Choroid plexus epithelial cell (primary cell): ENCODE results near the gene CEP72.
"Not testable (repeated sequence)": the region's sequence is repeated elsewhere in the genome, so short reads cannot be mapped to it uniquely, and the experiment has no call there.

ENCODE experiments used
- DNase-seq: peaks from one replicate; pipeline ENCODE4 v3.0.0-alpha.2; 2010; ENCODE audit warnings: low read depth
- H3K4me3 ChIP-seq: 2 replicates; pipeline ENCODE4 v1.5.1; 2011; ENCODE audit warnings: low read depth, mild to moderate bottlenecking, control low read depth, low read length, moderate library complexity
- CTCF ChIP-seq: conservative IDR thresholded peaks from 2 replicates; pipeline ENCODE4 v1.5.1; 2011; ENCODE audit warnings: low read depth, mild to moderate bottlenecking, control low read depth, inconsistent platforms, low read length, moderate library complexity

Gene CEP72

DNA sequence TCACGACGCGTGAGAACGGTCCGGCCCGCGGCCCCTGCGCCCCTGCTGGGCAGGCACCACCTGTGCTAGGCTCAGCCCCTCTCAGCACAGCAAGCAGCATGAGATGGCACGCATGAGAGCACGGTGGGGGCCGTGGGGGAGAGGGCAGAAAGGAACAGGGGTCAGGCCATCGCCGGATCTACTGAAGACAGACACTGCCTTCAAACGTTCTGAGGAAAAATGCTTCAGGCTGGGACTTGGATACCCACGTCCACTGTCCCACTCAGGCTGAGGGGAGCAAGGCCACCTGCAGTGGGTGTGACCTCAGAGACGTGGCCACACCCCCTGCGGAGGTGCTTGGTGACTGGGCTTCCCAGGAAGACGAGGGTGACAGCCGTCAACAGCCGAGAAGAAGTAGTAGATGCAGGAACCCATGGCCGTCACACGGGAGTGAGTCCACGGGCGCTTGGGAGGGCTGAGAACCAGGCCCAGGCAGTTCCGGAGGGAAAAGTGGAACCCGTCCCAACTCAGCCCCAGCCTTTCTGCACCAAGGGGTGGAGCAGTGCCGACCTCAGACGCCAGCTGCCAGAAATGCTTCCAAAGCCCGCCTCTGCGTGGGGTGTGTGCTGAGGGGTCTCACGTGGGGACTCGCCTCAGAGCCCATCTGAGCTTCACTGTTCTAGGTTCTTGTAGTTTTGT, 68.1 kb downstream of the CEP72 start:
- H3K4me3 ChIP-seq, DNase-seq: not testable (repeated sequence)

DNA sequence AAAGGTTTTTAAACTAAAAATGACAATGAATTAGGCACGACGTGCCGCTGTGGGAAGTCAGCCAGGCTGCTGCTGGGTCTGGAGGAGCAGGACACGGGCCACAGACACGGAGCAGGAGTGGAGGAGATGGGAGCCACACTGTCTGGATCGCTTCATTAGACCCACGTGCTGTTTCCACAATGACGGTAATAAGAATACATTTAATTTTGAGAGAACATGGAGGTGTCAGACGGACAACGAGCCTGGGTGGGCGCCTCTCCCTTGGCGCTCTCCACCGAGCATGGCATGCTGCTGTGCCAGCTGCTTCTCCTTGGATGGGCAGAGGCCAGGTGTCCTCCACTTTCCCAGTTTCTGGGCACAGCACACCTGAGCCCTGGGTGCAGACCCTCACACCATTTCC, 68.7 kb downstream of the CEP72 start:
- not testable (repeated sequence) for H3K4me3 ChIP-seq, DNase-seq

DNA sequence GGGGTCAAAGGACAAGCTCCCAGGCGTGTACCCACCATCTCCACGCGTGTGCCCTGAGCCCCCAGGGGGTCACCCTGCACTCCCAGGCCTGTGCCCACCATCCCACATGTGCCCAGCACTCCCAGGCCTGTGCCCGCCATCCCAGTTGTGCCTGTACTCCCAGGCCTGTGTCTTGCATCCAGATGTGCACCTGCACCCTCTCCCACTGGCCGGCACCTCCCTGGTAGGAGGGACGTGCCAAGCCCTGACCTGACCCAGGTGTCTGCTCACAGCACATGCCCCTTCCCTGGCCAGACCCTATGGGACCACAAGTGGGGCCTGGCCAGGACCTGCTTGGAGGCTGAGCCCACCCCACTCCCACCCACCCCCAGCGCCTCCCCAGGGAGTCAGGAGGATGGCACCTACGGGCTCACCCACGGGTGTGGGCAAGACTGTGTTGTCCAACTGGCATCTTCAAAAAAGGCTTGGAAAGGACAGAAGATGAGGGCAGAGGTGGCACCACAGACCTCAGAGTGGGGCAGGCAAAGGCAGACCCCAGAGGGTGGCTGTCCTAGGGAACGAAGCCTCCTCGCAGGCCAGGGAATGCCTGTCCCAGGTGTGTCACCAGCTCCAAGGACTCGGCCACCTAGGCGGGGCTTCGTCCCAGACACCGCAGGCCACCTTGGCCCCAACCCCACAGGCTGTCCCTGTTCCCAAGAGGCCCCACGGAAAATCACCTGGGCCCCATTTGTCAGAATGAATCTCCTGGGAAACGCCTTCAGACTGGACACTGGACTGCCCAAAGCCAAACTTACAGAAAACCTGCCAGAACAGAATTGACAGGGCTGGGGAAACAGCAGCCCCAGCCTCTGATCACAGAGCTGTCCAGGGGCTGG, 69.4 kb downstream of the CEP72 start:
- DNase-seq, H3K4me3 ChIP-seq: not testable (repeated sequence)

GRCh38 chr5:682216-682615, 70.1 kb downstream of the CEP72 start:
- H3K4me3 ChIP-seq, DNase-seq: not testable (repeated sequence)

DNA sequence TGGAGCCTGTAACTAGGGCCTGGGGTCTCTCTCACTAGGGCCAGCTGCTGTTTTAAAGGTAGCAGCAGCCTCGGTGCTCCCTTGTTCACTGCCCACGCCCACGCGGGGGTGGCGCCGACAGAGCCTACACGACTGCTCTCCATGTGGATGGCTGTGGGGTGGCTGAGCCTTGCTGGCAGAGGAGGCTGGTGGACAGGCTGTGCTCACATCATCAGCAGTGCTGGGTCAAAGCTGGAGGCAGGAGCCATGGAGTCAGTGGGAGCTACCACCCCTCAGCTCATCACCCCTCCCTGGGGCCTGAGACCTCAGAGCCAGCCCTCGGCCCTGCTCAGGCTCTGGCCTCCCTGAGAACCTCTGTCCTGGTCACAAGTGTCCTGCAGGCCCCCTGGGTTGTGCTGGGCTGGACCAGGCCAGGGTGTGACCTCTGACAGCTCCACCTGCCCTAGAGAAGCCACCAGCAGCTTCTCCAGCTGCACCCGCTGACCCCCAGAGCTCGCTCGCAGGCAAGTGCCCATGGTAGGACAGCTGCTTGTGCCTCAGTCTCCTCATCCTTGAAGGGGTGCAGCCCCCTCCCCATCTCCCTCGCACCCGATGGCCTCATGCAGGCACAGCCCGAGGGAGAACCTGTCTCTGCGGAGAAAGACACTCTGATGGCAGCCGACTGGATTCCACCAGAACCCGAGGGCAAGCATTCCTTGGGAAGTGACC, 70.7 kb downstream of the CEP72 start:
- not testable (repeated sequence) for DNase-seq, H3K4me3 ChIP-seq

DNA sequence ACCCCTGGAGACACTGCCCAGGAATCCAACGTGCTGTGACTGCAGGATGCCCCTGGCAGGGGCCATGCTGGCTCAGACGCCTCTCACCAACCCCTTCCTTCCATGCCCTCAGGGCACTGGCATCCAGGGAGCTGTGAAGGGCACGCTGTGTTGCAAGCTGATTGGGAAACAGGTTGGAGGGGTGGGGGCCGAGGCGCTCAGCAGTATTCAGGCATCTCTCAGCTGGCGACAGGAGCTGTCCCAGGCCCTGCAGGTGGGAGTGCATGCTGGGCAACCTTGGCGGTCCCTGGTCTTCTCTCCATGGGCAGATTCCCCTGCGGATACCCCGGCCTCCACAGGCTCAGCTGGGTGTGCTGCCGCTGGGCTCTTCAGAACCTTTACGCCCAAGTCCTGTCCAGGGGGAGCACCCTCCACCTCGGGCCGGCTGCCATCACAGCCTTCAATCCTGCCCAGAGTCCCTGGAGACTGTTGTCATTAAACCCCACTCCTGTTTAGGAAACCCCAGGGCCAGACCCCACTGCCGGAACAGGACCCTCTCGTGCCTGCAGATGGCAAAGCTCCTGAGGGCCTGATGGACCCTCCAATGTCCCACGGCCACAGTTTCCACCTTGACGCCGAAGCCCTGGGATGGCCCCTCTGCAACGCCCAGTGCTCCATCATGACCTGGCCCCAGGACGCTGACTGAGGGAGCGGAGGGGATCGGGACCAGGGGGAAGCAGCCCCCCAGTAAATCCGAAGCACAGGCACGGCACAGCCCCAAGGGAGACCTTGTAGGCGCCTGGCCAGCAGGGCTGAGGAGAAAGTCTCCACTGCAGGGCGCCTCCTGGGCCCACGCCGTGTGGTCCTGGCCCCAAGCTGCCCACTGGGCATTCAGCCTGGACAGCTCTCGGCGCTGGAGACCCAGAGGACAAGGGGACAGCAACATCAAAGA, 71.7 kb downstream of the CEP72 start:
- DNase-seq: no peak
- no peak for TF ChIP-seq CTCF
- H3K4me3 ChIP-seq: no peak overlapping the region

- H3K4me3 ChIP-seq: no peak overlapping the region
- no peak for DNase-seq
- TF ChIP-seq CTCF: no peak
These were observed 72.6 kb downstream of the CEP72 start for GRCh38 chr5:684751-685216.

- no peak overlapping the region for H3K4me3 ChIP-seq
- no peak for TF ChIP-seq CTCF
- DNase-seq: no peak
These were observed 73.4 kb downstream of the CEP72 start for GRCh38 chr5:685262-686171.

DNA sequence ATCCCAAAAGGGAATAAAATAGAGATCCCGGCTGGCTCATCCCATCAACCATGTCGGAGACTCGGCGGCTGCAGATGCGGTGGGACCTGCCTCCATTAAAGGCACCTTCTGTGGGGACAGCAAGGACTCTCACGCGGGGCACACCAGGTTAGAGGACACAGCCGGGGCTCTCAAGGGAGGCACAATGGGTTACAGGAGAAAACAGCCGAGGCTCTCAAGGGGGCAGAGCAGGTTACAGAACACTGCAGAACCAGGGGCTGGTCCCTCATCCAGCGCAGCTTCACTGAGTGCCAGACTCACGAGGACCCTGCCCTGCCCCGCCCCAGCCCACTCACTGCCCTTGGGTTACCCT, 74.0 kb downstream of the CEP72 start:
- not testable (repeated sequence) for H3K4me3 ChIP-seq, DNase-seq

DNA sequence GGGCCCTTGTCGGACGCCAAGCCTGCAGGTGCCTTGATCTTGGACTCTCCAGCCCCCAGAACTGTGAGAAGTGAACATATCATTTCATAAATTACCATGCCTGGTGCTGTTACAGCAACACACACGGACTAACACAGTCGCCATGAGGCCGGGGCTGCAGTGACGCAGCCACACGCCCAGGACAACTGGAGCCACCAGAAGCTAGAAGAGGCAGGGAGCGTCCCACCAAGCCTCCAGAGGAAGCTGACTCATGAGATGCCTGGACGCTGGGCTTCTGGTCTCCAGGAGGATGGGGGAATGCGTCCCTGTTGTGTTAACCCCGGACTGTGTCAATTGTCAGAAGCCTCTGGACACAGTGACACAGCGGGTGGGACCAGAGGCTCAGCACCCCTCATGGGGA, 74.8 kb downstream of the CEP72 start:
- not testable (repeated sequence) for DNase-seq

DNA sequence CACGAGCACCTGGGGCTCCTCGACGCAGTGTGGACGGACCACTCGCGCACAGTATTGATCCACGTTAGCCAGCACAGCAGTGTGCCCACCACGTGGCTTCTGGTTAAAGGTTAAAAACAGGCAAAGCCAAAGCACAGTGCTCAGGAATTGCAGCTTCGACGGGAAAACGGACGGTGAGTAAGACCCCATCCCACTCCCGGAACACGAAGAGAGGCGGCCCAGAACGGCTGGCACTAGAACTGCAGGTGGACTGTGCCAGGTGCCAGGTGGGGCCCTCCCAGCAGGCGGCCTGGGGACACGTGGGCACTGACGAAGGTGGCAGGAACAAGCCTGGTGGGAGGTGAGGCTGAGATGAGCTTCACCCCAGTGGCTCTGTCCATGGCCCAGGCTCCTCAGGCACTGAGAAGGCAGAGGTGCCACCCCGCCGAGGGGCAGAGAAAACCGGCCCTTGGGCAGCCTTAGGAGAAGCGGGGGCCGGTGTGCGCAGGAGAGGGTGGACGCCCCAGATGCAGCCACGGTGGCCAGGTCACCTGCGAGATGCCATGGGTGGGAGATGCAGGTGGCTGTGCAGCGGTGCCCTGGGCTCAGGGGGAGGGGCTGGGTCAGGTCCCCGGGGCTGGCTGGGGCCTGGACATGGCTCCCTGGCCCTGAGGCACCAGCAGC, 76.3 kb downstream of the CEP72 start:
- DNase-seq, H3K4me3 ChIP-seq: not testable (repeated sequence)

More for the DNA sequence above, 74.8 kb downstream of the CEP72 start:
- H3K4me3 ChIP-seq: not testable (repeated sequence)

- H3K4me3 ChIP-seq, DNase-seq: not testable (repeated sequence)
These were observed 78.2 kb downstream of the CEP72 start for GRCh38 chr5:690293-690692.

GRCh38 chr5:691049-691448, 78.9 kb downstream of the CEP72 start:
- H3K4me3 ChIP-seq, DNase-seq: not testable (repeated sequence)
